SK-N-SH treated with all-trans-retinoic acid at 6 μM for 48 hours (cell line): ENCODE measurements around the gene CP.

Source experiments
- ESRRG ChIP-seq: fragments of 250-450 bp; sonication (Bioruptor Pico); IDR thresholded peaks from 2 replicates; pipeline ENCODE4 v1.6.1; 2021; ENCODE audit warnings: mild to moderate bottlenecking
- GLIS3 ChIP-seq: fragments of 250-450 bp; sonication (Bioruptor Pico); IDR thresholded peaks from 2 replicates; pipeline ENCODE4 v1.5.0; 2020; ENCODE audit warnings: mild to moderate bottlenecking, moderate library complexity
- RARB ChIP-seq: fragments of 250-450 bp; sonication (Bioruptor Pico); IDR thresholded peaks from 2 replicates; pipeline ENCODE4 v1.8.0; 2021; ENCODE audit warnings: mild to moderate bottlenecking, moderate library complexity
- TOX ChIP-seq: fragments of 250-450 bp; sonication (Bioruptor Pico); IDR thresholded peaks from 2 replicates; pipeline ENCODE4 v1.8.0; 2021; ENCODE audit warnings: mild to moderate bottlenecking, moderate library complexity, borderline replicate concordance
- TF ChIP-seq, protein P1 (sequence below): fragments of 250-450 bp; sonication (Bioruptor Pico); IDR thresholded peaks from 2 replicates; pipeline ENCODE4 v1.8.0; 2020; ENCODE audit warnings: mild to moderate bottlenecking, moderate library complexity, borderline replicate concordance
- TF ChIP-seq, protein P2 (sequence below): fragments of 250-450 bp; sonication (Bioruptor Pico); IDR thresholded peaks from 2 replicates; pipeline ENCODE4 v1.5.1; 2021; ENCODE audit warnings: mild to moderate bottlenecking, moderate library complexity

DNA sequence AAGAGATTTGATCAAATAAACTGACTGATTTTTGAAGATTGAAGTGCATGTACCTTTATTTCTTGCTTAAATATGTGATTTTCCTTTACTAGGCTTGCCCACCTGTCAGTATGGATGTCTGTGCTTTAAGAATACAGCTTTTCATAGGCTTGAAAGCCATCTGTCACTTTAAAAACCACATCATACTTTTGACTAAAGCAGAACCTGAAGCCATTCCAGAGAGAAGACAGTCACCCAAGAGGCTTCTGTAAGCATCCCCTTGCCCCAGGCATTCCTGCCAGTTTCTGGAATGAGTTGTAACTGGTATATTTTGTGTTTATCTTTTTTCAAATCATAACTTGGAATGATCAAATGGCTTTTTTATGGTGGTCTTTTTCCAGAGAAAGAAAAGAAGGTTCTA lies 68.2 kb downstream of the CP start:
- TF ChIP-seq ESRRG (CRISPR knock-in tag): no peak
- TF ChIP-seq, protein P1, sequence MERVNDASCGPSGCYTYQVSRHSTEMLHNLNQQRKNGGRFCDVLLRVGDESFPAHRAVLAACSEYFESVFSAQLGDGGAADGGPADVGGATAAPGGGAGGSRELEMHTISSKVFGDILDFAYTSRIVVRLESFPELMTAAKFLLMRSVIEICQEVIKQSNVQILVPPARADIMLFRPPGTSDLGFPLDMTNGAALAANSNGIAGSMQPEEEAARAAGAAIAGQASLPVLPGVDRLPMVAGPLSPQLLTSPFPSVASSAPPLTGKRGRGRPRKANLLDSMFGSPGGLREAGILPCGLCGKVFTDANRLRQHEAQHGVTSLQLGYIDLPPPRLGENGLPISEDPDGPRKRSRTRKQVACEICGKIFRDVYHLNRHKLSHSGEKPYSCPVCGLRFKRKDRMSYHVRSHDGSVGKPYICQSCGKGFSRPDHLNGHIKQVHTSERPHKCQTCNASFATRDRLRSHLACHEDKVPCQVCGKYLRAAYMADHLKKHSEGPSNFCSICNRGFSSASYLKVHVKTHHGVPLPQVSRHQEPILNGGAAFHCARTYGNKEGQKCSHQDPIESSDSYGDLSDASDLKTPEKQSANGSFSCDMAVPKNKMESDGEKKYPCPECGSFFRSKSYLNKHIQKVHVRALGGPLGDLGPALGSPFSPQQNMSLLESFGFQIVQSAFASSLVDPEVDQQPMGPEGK (CRISPR knock-in tag): no peak
- TF ChIP-seq, protein P2, sequence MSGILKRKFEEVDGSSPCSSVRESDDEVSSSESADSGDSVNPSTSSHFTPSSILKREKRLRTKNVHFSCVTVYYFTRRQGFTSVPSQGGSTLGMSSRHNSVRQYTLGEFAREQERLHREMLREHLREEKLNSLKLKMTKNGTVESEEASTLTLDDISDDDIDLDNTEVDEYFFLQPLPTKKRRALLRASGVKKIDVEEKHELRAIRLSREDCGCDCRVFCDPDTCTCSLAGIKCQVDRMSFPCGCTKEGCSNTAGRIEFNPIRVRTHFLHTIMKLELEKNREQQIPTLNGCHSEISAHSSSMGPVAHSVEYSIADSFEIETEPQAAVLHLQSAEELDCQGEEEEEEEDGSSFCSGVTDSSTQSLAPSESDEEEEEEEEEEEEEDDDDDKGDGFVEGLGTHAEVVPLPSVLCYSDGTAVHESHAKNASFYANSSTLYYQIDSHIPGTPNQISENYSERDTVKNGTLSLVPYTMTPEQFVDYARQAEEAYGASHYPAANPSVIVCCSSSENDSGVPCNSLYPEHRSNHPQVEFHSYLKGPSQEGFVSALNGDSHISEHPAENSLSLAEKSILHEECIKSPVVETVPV: no peak
- TF ChIP-seq GLIS3 (CRISPR knock-in tag): no peak
- TF ChIP-seq TOX: no peak
- TF ChIP-seq RARB (CRISPR knock-in tag): no peak
